ENCODE data around the gene SPTLC2.
A peak's percentile ranks its signal among the peaks of the same experiment; 100 is the strongest.
"Not testable (repeated sequence)": the region's sequence is repeated elsewhere in the genome, so short reads cannot be mapped to it uniquely, and the experiment has no call there.

SPTLC2 gene, protein sequence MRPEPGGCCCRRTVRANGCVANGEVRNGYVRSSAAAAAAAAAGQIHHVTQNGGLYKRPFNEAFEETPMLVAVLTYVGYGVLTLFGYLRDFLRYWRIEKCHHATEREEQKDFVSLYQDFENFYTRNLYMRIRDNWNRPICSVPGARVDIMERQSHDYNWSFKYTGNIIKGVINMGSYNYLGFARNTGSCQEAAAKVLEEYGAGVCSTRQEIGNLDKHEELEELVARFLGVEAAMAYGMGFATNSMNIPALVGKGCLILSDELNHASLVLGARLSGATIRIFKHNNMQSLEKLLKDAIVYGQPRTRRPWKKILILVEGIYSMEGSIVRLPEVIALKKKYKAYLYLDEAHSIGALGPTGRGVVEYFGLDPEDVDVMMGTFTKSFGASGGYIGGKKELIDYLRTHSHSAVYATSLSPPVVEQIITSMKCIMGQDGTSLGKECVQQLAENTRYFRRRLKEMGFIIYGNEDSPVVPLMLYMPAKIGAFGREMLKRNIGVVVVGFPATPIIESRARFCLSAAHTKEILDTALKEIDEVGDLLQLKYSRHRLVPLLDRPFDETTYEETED

DNA sequence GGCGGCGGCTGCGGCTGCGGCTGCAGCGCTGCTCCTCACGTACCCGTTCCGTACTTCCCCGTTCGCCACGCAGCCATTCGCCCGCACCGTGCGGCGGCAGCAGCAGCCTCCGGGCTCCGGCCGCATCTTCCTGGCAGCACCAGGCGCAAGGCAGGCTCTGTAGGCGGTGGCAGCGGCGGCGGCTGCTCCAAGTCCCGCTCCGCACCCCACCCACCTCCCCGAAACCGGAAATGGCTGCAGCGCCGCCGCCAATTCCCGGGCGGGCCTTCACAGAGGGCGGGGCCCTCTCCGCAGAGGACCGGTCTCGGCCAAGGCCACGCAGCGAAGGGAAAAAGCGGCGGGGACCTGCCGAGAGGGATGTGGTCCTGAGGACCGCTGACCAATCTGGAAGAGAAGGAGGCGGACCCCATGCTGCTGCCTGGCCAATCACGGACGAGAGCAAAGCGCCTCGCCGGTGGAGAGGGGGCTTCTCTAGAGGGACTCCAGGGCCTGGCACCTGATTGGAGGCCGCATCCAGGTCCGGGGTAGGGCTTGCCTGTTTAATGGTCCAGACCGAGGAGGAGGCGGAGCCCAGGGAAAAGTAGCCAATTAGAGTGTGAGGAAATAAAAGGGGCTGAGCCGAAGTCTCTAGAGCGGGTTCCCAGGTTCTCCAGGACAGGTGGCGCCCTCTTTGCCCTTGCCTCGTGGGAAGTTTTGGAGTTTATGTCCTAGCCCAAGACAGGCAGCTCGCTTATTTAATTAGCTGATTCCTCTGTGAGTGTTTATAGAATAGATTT is at the start of gene SPTLC2:
Gene SPTLC2 (minus strand): TSS at position 184 of the 776 bp plus-strand sequence. CDS start 58 bp downstream, at position 126.
- peak; percentile 86 to 97 for DNase-seq (ENCODE audit: low read depth in 1 of 2, low spot score in 1 of 2)

DNA sequence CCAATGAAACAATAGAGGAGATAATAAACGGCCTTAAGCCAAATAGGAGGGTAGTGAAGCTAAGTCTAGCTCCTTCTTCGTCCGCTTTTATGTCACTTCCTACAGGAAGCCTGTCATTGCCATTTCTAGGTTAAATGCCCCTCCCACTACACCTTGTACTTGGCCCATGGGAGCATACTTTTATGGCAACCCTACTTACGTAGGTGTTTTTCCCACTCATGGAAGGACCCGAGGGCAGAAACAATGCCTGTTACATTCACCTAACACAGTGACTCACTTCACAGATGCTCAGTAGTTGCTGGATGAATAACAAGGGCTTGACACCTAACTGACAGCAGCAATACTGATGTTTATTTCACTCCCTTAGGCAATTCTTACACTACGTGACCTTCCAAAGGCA is 46.9 kb upstream of the SPTLC2 start:
- no peak for DNase-seq (ENCODE audit: low read depth in 1 of 2, low spot score in 1 of 2)

DNA sequence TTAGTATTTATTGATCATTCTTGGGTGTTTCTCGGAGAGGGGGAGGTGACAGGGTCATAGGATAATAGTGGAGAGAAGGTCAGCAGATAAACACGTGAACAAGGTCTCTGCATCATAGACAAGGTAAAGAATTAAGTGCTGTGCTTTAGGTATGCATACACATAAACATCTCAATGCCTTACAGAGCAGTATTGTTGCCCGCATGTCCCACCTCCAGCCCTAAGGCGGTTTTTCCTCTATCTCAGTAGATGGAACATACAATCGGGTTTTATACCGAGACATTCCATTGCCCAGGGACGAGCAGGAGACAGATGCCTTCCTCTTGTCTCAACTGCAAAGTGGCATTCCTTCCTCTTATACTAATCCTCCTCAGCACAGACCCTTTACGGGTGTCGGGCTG is 45.1 kb upstream of the SPTLC2 start:
- not testable (repeated sequence) for DNase-seq (ENCODE audit: low read depth in 1 of 2, low spot score in 1 of 2)

DNA sequence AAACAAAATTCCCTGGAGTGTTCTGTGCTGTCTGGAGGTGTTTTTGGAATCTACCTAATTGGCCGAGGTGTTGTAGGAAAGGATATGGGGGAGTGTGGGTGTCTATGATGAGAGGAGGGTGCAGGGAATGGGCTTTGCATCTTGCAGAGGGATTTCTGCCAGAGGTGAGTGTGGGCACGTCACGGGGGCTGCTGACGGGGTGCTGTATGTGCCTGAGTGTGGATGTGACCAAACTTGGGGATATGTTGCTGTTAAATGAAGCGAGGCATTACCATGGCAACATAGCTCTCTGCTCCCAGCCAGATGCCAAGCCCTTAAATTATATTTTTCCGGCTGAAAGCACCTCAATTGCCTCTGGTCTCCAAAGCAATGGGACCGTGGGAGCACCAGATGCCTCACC is 44.3 kb upstream of the SPTLC2 start:
- DNase-seq (ENCODE audit: low read depth in 1 of 2, low spot score in 1 of 2): no peak

DNA sequence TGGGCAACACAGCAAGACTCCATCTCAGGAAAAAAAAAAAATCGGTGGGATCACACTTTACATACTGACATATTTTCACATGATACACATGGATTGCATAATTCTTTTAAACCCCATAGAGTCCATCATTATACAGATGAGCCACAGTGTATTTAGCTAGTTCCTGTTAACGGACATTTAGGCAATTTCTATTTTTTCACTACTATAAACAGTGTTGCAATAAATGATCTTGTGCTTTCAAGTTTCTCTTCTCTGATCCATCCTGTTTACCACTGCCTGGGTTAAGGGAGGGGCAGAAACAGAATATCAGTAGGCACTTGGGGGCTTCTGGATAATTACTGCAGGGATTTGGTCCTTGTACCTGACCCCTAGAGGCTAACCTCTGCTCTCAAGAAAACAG is 43.4 kb upstream of the SPTLC2 start:
- DNase-seq (ENCODE audit: low read depth in 1 of 2, low spot score in 1 of 2): no peak

DNA sequence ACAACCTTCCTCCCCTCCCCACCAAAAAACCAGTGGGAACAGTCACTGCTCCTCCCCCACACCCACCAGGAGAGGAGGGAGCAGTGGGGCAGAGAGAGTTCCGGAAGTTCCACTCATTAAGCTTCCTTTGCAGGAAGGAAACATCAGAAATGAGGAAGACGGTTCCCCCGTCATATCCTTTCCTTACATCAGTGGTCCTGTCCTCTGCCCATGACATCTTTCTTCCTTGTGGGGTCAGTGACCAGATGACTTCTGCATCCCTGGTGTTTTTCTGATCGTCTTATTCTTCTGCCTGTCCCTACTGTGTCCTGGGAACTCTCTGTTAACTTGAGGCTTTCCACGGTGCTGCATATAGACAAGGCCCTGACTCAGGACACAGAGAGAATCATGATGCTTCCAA is 40.8 kb upstream of the SPTLC2 start:
- no peak for DNase-seq (ENCODE audit: low read depth in 1 of 2, low spot score in 1 of 2)

DNA sequence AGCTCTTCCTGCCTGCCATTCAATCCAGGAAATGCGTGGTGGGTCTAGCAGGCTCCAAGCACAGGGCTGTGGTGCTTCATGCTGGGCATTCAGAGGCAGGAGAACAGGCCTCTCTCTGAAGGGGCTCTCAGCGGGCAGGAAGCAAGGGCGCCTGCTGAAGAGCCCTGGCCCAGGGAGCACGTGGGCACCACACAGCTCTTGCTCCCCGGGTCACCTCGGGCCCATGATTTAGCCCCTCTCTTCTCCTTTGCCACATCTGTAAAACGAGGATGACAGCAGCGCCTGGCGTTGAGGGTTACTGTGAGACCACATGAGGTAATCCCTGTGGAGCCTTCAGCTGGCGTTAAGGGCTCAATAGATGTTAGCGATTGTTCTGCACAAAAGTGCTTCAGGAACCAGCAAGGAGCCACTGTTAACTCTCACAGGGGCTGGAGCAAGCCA is 37.6 kb upstream of the SPTLC2 start:
- no peak for DNase-seq (ENCODE audit: low read depth in 1 of 2, low spot score in 1 of 2)

DNA sequence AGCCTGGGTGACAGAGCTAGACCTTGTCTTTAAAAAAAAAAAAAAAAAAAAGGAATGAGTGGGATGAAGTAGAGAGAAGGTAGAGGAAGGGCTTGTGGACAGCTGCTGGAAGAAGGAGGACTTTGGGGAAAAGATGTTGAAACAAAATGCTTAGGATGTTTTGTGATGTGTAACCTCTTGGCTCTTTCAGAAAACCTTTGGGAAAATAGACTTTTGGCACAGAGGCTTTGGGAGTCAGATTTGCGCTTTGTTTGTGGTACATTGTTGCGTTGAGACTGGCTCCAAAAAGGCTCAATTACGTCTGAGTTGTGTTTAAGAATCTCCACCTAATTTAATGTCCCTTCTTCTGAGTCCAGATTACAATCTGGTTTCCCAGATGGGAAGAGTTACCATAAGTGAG is 32.9 kb upstream of the SPTLC2 start:
- DNase-seq (ENCODE audit: low read depth in 1 of 2, low spot score in 1 of 2): no peak

DNA sequence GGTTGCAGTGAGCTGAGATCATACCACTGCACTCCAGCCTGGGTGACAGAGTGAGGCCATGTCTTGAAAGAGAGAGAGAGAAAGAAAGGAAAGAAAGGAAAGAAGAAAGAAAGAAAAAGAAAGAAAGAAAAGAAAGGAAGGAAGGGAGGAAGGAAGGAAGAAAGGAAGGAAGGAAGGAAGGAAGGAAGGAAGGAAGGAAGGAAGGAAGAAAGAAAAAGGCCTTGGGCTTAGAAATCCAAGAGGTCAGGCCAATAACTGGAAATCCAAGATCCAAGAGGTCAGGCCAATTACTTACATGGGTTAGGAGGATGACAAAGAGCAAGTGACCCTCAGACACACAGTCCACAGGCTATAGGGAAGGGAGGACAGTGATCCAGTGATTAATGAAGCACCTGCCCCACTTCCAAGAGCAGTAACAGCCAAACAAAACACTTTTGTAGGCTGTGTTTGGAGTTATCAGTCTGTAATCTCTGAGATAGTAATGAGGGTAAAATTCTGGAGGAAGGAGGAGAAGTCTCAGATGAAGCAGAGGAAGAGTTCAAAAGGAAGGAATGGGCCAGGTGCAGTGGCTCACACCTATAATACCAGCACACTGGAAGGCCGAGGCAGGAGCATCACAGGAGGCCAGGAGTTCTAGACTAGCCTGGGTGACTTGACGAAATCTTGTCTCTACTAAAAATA is 32.2 kb upstream of the SPTLC2 start:
- DNase-seq (ENCODE audit: low read depth in 1 of 2, low spot score in 1 of 2): no peak

DNA sequence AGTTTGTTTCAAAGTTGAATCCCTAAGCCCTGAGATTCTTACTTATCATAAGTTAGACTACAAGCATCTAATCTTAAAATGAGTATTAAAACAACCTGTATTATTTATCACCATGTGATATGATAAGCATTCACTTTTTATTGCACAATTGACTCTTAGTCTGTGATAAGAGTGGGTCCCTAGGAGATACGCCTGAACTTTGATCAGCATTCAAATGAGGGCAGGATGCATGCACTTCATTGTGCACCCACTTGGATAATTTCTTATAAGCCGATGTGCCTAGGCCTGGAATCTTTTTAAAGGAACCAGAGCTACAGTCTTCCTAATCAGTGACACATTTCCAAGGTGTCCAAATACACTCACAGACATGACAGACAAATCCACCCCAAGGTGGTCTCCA is 31.4 kb upstream of the SPTLC2 start:
- no peak for DNase-seq (ENCODE audit: low read depth in 1 of 2, low spot score in 1 of 2)

DNA sequence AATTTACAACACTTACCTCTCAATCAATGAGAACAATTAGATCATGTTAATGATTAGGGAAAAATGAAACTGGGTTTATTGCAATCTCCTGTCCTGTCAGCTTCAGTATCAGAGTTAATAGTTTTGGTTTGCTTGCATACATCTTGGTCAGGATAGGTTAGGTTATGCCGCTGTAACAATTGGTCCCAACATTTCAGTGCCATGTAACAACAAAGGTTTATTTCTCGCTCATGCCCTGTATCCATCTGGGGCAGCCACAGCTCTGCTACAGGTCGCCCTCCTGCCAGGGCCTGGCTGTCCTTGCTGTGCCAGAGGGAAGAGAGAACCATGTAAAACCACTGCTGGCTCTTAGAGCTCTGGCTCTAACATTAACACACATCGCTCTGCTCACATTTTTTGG is 30.5 kb upstream of the SPTLC2 start:
- DNase-seq (ENCODE audit: low read depth in 1 of 2, low spot score in 1 of 2): no peak

DNA sequence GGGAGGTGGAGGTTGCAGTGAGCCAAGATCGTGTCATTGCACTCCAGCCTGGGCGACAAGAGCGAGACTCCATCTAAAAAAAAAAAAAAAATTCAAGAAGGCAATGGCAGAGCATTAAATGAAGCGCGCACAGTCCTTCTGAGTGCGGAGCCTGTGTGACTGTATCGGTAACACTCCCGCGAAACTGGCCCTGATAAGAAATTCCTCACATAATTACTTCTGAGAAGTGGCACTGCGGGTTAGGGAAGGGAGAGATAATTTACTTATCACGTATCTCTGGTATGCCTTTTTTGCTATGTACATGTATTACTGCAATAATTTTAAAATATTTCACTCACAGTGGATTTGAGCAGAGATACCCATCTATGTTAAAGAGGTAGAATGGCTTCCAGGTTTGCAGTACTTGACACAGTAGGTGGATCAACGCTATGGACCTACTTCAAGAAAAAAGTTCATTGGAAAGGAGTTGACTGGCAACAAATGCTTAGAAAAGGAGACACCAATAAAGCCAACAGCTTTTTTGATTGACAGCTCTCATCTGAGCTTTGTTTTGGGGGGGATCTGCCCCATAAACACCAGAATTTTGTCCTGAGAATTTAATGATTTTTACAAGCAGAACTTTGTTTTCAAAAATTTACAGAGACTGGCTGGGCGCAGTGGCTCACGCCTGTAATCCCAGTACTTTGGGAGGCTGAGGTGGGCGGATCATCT is 29.2 kb upstream of the SPTLC2 start:
- DNase-seq (ENCODE audit: low read depth in 1 of 2, low spot score in 1 of 2): no peak

DNA sequence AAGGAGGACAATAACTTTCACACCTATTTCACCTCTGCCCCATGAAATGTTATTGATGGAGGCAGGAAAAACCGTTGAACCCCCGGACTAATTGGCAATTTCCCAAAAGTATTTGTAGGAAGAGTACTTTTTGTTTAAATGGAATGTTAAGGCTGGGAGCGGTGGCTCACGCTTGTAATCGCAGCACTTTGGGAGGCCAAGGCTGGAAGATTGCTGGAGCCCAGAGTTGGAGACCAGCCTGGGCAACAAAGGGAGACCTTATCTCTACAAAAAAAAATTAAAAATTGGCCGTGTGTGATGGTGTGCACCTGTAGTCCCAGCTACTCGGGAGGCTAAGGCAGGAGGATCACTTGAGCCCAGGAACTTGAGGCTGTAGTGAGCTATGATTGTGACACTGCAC is 26.0 kb upstream of the SPTLC2 start:
- no peak for DNase-seq (ENCODE audit: low read depth in 1 of 2, low spot score in 1 of 2)

DNA sequence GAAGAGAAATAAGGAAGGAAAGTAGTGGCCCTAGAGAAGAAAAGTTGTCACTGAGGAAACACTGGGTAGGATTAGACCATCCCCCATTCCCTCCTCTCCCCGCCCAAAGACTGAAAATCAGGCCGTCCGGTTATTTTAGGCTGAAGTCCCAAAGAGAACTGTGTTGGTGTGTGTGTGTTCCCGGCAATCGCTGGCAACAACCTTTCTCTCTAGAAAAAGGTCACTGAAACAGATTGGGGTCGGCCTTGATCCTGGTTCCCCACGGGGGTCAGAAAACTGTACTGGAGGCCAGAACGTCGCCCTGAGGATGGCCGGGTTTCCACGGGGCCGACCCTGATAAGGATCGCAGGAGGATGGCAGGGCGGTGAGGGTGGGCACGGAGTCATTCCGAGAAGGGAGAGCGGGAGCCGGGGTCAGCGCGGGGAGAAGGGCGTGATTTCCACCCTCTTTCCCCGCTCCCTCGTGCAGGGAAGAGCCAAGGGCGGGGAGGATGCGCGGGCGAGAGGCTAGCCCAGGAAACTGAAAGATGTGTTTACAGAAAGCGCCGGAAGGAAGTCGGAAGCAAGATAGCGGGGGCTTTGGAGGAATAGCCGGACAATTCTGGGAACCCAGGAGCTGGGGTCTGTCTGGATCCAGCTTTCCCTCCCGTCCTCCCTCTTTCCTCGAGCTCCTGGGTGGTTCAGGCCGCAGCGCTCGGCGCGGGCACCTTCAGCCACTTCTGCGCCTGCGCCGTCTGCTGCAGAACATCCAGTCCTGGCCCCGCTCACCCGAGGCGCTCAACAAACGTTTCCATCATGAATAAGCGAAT is 25.3 kb upstream of the SPTLC2 start:
- peak; percentile 44 to 56 for DNase-seq (ENCODE audit: low read depth in 1 of 2, low spot score in 1 of 2)

DNA sequence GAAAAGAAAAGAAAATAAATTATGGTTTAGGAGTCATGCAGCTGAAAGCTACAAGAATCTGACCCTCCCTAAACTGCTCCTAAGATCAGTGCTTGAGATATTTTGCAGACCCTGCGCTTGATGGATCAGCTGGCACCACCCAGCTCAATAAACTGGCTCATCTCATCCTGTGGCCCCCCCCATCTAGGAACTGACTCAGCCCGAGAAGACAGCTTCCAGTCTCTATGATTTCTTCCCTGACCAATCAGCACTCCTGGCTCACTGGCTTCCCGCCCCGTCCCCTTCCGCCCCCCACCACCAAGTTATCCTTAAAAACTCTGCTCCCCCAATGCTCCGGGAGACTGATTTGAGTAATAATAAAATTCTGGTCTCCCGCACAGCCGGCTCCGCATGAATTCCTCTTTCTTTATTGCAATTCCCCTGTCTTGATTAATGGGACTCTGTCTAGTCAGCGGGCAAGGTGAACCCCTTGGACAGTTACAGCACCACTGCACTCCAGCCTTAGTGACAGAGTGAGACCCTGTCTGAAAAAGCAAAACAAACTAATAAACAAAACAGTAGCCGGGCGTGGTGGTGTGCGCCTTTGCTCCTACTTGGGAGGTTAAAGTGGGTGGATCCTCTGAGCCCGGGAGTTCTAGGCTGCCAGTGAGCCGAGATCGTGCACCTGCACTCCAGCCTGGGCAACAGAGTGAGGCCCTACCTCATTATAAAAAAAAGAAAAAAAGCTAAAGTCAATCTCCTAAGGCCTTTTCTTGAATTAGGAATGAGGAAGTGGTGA is 24.5 kb upstream of the SPTLC2 start:
- DNase-seq (ENCODE audit: low read depth in 1 of 2, low spot score in 1 of 2): no peak

DNA sequence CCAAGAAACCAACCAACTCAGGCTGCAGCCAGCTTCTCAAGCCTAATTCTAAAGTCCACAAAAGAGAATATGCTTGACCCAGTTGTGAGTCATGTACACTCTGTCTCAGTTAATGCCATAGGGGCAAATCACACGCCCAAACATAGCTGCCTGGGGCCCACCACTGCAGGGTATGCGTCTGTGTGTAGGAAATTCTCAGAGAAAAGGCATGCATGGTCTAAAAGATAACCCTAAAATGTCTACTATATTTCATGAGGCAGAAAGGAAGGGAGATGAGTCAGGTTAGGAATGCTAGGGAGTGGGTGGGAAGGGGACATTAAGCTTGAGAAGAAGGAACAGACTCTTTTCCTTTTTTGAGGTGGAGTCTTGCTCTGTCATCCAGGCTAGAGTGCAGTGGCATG is 22.3 kb upstream of the SPTLC2 start:
- DNase-seq (ENCODE audit: low read depth in 1 of 2, low spot score in 1 of 2): no peak

DNA sequence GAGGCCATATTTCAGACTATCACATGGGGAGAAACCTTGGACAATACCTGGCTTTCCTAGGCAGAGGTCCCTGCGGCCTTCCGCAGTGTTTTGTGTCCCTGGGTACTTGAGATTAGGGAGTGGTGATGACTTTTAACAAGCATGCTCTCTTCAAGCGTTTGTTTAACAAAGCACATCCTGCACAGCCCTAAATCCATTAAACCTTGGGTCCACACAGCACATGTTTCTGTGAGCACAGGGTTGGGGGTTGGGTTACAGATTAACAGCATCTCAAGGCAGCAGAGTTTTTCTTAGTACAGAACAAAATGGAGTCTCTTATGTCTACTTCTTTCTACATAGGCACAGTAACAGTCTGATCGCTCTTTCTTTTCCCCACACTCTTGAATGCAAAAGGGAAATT is 19.4 kb upstream of the SPTLC2 start:
- not testable (repeated sequence) for DNase-seq (ENCODE audit: low read depth in 1 of 2, low spot score in 1 of 2)

DNA sequence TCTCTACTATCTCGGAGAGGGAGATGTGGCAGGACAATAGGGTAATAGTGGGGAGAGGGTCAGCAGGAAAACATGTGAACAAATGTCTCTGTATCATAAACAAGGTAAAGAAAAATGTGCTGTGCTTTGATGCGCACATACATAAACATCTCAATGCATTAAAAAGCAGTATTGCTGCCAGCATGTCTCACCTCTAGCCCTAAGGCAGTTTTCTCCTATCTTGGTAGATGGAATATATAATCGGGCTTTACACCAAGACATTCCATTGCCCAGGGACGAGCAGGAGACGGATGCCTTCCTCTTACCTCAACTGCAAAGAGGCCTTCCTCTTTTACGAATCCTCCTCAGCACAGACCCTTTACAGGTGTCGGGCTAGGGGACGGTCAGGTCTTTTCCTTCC is 19.0 kb upstream of the SPTLC2 start:
- DNase-seq (ENCODE audit: low read depth in 1 of 2, low spot score in 1 of 2): not testable (repeated sequence)

DNA sequence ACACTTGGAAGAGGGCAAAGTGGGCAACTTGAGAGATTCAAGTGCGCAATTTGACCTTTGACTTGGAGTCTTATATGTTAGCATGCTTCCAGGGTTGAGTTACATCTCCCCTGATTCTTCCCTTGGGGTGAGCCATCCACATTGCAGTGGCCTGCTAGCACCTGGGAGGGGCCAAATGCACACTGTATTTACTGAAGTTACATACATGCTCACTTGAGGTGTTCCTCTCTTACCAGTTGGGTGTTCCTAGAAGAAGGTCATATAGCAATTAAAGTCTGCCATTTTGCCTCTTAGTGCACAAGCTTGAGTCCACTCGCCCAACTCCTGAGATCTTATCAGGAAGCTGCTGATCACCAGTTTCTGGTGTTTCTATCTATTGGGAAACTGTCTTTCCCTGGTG is 13.7 kb upstream of the SPTLC2 start:
- no peak for DNase-seq (ENCODE audit: low read depth in 1 of 2, low spot score in 1 of 2)

Data from activated CD4-positive, alpha-beta T cell treated with anti-CD3 and anti-CD28 coated beads, Interleukin-2, amount 50 U/mL, for 24 hours (primary cell).